Activated T-helper 1 cell treated with anti-CD3 and anti-CD28 coated beads, Interleukin-2, amount 50 U/mL, for 16 hours (primary cell): Measurements from ENCODE around the gene CCNG1.

ENCODE experiments used
- DNase-seq, 2 donors: peaks; one replicate each; pipeline ENCODE4 v3.0.0-alpha.2; 2020; ENCODE audit warnings: low read depth in 1 of 2, low spot score in 1 of 2

The CCNG1 gene

DNA sequence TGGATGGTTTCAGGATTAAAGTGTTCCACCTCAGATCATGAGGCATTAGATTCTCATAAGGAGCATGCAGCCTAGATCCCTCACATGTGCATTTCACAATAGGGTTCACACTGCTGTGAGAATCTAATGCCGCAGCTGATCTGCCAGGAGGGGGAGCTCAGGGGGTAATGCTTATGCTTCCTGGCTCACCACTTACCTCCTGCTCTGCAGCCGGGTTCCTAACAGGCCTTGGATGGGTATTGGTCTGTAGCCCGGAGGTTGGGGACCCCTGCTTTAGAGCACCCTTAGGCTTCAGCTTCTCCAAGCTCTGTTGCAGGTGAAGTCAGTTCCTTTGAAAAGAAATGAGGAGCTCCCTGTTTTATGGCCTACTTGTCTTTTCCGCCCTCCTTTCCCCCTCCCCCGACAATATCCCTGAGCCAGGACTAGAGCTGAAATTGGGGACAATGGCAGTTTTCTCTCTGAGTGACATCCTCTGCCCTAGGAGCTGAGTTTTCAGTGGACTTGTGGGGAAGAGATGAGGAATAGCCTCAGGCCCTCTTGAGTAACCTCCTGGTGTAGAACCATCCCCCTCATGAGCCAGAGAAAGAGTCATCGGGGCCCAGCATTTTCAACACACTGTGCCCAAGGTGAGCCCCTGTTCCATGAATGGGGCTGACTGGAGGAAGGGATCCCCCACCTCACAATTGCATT, 51.8 kb downstream of the CCNG1 start:
- no peak for DNase-seq

GRCh38 chr5:163489745-163490075, 52.3 kb downstream of the CCNG1 start:
- DNase-seq = no peak
